GM12878 (cell line): ENCODE results near the gene PGR. TPM values are rescaled to one million over a fixed set of nuclear protein-coding genes. Genes with fewer than 3 reads are reported as not detected.

ENCODE experiments used
- ATAC-seq: fragments of 200-7000 bp; cut with Tn5 transposase; 3 replicates; pipeline ENCODE4 v1.9.1; 2020; ENCODE audit warnings: mild to moderate bottlenecking, moderate library complexity
- BruUV-seq: library from RNA; stranded (reverse); fragments of 400-500 nt; replicated peaks from 2 replicates; lab custom pipeline; 2021; lab: Mats Ljungman, UMichigan
- CTCF ChIA-PET: fragments of 300-600 bp; sonication (Branson Sonifier 250); formaldehyde crosslinking; extraction: SDS; loops from one replicate; lab custom pipeline; 2021; ENCODE audit warnings: inconsistent platforms; lab: Yijun Ruan, JAX
- POLR2A ChIA-PET: fragments of 350-600 bp; formaldehyde crosslinking; extraction: SDS; loops from one replicate; lab custom pipeline; 2021; ENCODE audit warnings: inconsistent platforms; lab: Charles Lee
- RAD21 ChIA-PET: fragments of 300-600 bp; sonication (Branson Sonifier 250); formaldehyde crosslinking; loops from one replicate; lab custom pipeline; 2023; ENCODE audit warnings: antibody characterized with exemption; ENCODE audit not compliant: unreplicated experiment; lab: Charles Lee
- SMC1A ChIA-PET: fragments of 300-600 bp; sonication (Branson Sonifier 250); formaldehyde crosslinking; loops from one replicate; lab custom pipeline; 2023; ENCODE audit not compliant: unreplicated experiment, uncharacterized antibody; lab: Charles Lee
- DNase-seq: peaks from one replicate; pipeline ENCODE4 v3.0.0-alpha.2; 2011; ENCODE audit warnings: low read depth, low spot score
- FAIRE-seq: peaks from 3 replicates; lab custom pipeline; 2011; peaks lifted over from hg19 to GRCh38; lab: Jason Lieb, UNC
- H2AFZ ChIP-seq: 2 replicates; pipeline ENCODE4 v1.6.0; 2011; ENCODE audit warnings: low read depth, low read length, control low read depth; ENCODE audit not compliant: control insufficient read depth
- H3K27ac ChIP-seq: 2 replicates; pipeline ENCODE4 v1.5.1; 2011; ENCODE audit warnings: control low read depth; ENCODE audit not compliant: control insufficient read depth, insufficient read depth
- H3K27me3 ChIP-seq, 2 experiments: replicated peaks in 1 of 2; 2 replicates each; pipeline versions ENCODE4 v1.6.0 to v1.6.1; 2011; ENCODE audit warnings: low read length in 1 of 2; ENCODE audit not compliant: control insufficient read depth in 2 of 2, insufficient read depth in 2 of 2
- H3K36me3 ChIP-seq, 2 experiments: 2 replicates each; pipeline ENCODE4 v1.5.1; 2011; ENCODE audit warnings: low read length in 1 of 2; ENCODE audit not compliant: control insufficient read depth in 2 of 2, insufficient read depth in 2 of 2
- H3K4me1 ChIP-seq: 2 replicates; pipeline ENCODE4 v1.6.1; 2011; ENCODE audit warnings: mild to moderate bottlenecking, low read length, moderate library complexity, mixed read lengths; ENCODE audit not compliant: control insufficient read depth, insufficient read depth
- H3K4me2 ChIP-seq: 2 replicates; pipeline ENCODE4 v1.6.0; 2011; ENCODE audit warnings: control low read depth; ENCODE audit not compliant: control insufficient read depth, insufficient read depth
- H3K4me3 ChIP-seq: fragments of 200-600 bp; sonication (generic); 2 replicates; pipeline ENCODE4 v1.5.1; 2016
- H3K79me2 ChIP-seq: 2 replicates; pipeline ENCODE4 v1.6.0; 2011; ENCODE audit warnings: low read length; ENCODE audit not compliant: control insufficient read depth, insufficient read depth
- H3K9ac ChIP-seq: 2 replicates; pipeline ENCODE4 v1.8.0; 2011; ENCODE audit warnings: low read length, control low read depth, mixed read lengths; ENCODE audit not compliant: control insufficient read depth, insufficient read depth
- H3K9me3 ChIP-seq: replicated peaks from 3 replicates; pipeline ENCODE4 v1.5.1; 2011; ENCODE audit warnings: mild to moderate bottlenecking, low read length; ENCODE audit not compliant: control insufficient read depth, insufficient read depth
- H4K20me1 ChIP-seq: 2 replicates; pipeline ENCODE4 v1.6.0; 2011; ENCODE audit not compliant: control insufficient read depth, insufficient read depth
- ATF7 ChIP-seq: fragments of 450-650 bp; IDR thresholded peaks from 2 replicates; pipeline ENCODE4 v1.6.1; 2016; ENCODE audit warnings: low read depth, mild to moderate bottlenecking
- BRCA1 ChIP-seq: IDR thresholded peaks from 2 replicates; pipeline ENCODE4 v1.6.1; 2011; ENCODE audit warnings: low read depth, low read length, improper control_type of control experiment
- EP300 ChIP-seq, 2 experiments: fragments of 150-350 bp in 1 of 2; IDR thresholded peaks; 2 replicates each; pipeline ENCODE4 v1.6.1; 2011 to 2012; ENCODE audit warnings: low read depth in 2 of 2, low read length in 2 of 2, borderline replicate concordance in 1 of 2, improper control_type of control experiment in 1 of 2, inconsistent platforms in 1 of 2; ENCODE audit not compliant: control insufficient read depth in 1 of 2
- GABPA ChIP-seq: IDR thresholded peaks from 2 replicates; pipeline ENCODE4 v1.6.1; 2014; ENCODE audit warnings: antibody characterized with exemption, low read depth, mild to moderate bottlenecking, inconsistent platforms
- HDGF ChIP-seq: fragments of 450-650 bp; IDR thresholded peaks from 2 replicates; pipeline ENCODE4 v1.6.1; 2016; ENCODE audit warnings: antibody characterized with exemption
- JUND ChIP-seq: IDR thresholded peaks from 2 replicates; pipeline ENCODE4 v1.6.1; 2012; ENCODE audit warnings: low read depth, mild to moderate bottlenecking, low read length, improper control_type of control experiment, moderate library complexity
- MTA3 ChIP-seq: IDR thresholded peaks from 2 replicates; pipeline ENCODE4 v1.6.1; 2012; ENCODE audit warnings: low read length, inconsistent platforms, borderline replicate concordance
- MXI1 ChIP-seq: fragments of 150-350 bp; IDR thresholded peaks from 2 replicates; pipeline ENCODE4 v1.6.1; 2011; ENCODE audit warnings: low read depth, mild to moderate bottlenecking, inconsistent platforms, low read length, improper control_type of control experiment
- NFYA ChIP-seq: IDR thresholded peaks from 2 replicates; pipeline ENCODE4 v1.6.1; 2011; ENCODE audit warnings: low read depth, mild to moderate bottlenecking, low read length, improper control_type of control experiment, borderline replicate concordance
- POU2F2 ChIP-seq: IDR thresholded peaks from 3 replicates; pipeline ENCODE4 v1.6.1; 2011; ENCODE audit warnings: low read depth, mild to moderate bottlenecking, low read length, borderline replicate concordance
- RAD51 ChIP-seq: fragments of 450-650 bp; IDR thresholded peaks from 2 replicates; pipeline ENCODE4 v1.6.1; 2016; ENCODE audit warnings: moderate library complexity, mild to moderate bottlenecking, inconsistent platforms
- RB1 ChIP-seq: fragments of 450-650 bp; formaldehyde crosslinking; IDR thresholded peaks from 2 replicates; pipeline ENCODE4 v1.6.1; 2017; ENCODE audit warnings: mild to moderate bottlenecking, borderline replicate concordance
- RUNX3 ChIP-seq: IDR thresholded peaks from 2 replicates; pipeline ENCODE4 v1.6.1; 2012; ENCODE audit warnings: low read length, inconsistent platforms
- SMC3 ChIP-seq: IDR thresholded peaks from 2 replicates; pipeline ENCODE4 v1.6.1; 2011; ENCODE audit warnings: low read length, improper control_type of control experiment, borderline replicate concordance
- ZNF24 ChIP-seq: fragments of 450-650 bp; IDR thresholded peaks from 2 replicates; pipeline ENCODE4 v1.6.1; 2017; ENCODE audit warnings: antibody characterized with exemption, mild to moderate bottlenecking
- WGBS: methylation state at CpG from one replicate; pipeline ENCODE4 v1.1.6; 2016; ENCODE audit warnings: low lambda C conversion rate; ENCODE audit not compliant: insufficient replicate concordance, insufficient coverage; ENCODE audit errors: missing lambda C conversion rate; 5-methylcytosine and 5-hydroxymethylcytosine counted together
- in situ Hi-C: fragments of 300-500 bp; cut with MboI; formaldehyde crosslinking; loops from 9 replicates; pipeline ENCODE4 v1.14.3; 2018; ENCODE audit warnings: mixed read lengths
- intact Hi-C: fragments of 100-400 bp; cut with micrococcal nuclease; formaldehyde crosslinking; loops from one replicate; pipeline ENCODE4 v1.14.2; 2022; ENCODE audit not compliant: unreplicated experiment
- polyA plus RNA-seq, 11 experiments: library from polyadenylated mRNA; depleted of rRNA in 4 of 11; unstranded in 6 of 11; stranded (reverse) in 5 of 11; fragments of >200 nt; fragmentation: Nextera tagmentation in 4 of 11; fragmentation: Illumina TruSeq in 1 of 11; extraction: Ambion mirVana in 4 of 11; extraction: Trizol in 1 of 11; gene quantifications; 1 replicate in 1 of 11; 2 replicates in 10 of 11; pipeline versions ENCODE4 v1.2.1 to v1.2.3, GENCODE V29; 2011 to 2016; ENCODE audit warnings: inconsistent platforms in 2 of 11, missing spikeins in 2 of 11, low read depth in 1 of 11
- total RNA-seq, 4 experiments: library from RNA; depleted of rRNA in 3 of 4; stranded (reverse); fragments of >200 nt in 3 of 4; fragmentation: Illumina TruSeq in 1 of 4; extraction: Trizol in 1 of 4; gene quantifications; 2 replicates each; pipeline versions ENCODE4 v1.2.1 to v1.2.3, GENCODE V29; 2013 to 2021
- TF ChIP-seq, protein P1 (sequence below): IDR thresholded peaks from 2 replicates; pipeline ENCODE4 v1.6.1; 2012; ENCODE audit warnings: mild to moderate bottlenecking, low read depth, low read length
- TF ChIP-seq, protein P2 (sequence below): fragments of 450-650 bp; formaldehyde crosslinking; IDR thresholded peaks from 2 replicates; pipeline ENCODE4 v1.5.0; 2022; ENCODE audit warnings: mild to moderate bottlenecking, missing genetic modification characterization
- TF ChIP-seq, protein P3 (sequence below), 3 experiments: IDR thresholded peaks in 2 of 3; conservative IDR thresholded peaks in 1 of 3; 2 replicates each; pipeline ENCODE4 v1.5.1; 2011; ENCODE audit warnings: low read depth in 3 of 3, low read length in 3 of 3, mild to moderate bottlenecking in 3 of 3, control low read depth in 2 of 3, moderate library complexity in 2 of 3, inconsistent platforms in 1 of 3, mixed read lengths in 1 of 3; ENCODE audit not compliant: control insufficient read depth in 2 of 3, insufficient read depth in 1 of 3; ENCODE audit errors: extremely low read depth in 1 of 3

PGR gene
- total and polyA plus RNA-seq, 10 of the 15 experiments (the other 5 are each of a cell fraction or from before 2014, with no cell fraction given), result 0.01 TPM; not detected in 9

DNA sequence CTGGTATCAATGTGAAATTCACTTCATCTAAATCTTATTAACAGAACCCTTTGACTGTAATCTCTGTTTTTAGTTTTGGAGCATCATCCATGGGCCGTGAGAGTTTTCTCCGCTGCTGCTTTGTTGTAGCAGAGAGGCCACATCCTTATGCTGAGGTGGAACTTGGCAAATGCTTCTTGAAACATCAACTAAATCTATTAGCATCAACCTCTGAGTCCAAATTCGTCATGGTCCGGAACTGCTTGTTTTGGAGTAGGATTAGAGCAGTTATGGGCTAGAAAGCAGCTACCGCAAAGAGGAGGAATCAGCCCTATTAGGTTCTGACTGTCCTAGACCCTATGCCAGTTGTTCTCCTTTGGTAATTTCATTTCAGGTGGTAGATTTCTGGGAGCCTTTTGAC, 117.7 kb downstream of the PGR start:
- BruUV-seq, result no TSS peak
- ChIA-PET RAD21 (no interaction called here), SMC1A (no interaction called here), POLR2A (no interaction called here), CTCF (no interaction called here)
- FAIRE-seq, result no peak
- no peaks in the 10 kb centered on the region for H3K9me3 ChIP-seq
- H3K4me3 ChIP-seq, result no peak overlapping the region
- H3K27me3 ChIP-seq, result no peaks in the 10 kb centered on the region
- no peak overlapping the region for H3K9ac ChIP-seq
- no peaks in the 10 kb centered on the region for H3K79me2 ChIP-seq
- no peaks in the 10 kb centered on the region for H3K36me3 ChIP-seq
- in situ Hi-C loops, result no loop called here
- 47% methylated on average over 5 of the region's 5 CpGs for WGBS
- no peak for DNase-seq
- H3K27ac ChIP-seq, result no peak overlapping the region
- no peak overlapping the region for H3K4me2 ChIP-seq
- no peak overlapping the region for H2AFZ ChIP-seq
- H3K4me1 ChIP-seq, result no peaks in the 10 kb centered on the region
- H4K20me1 ChIP-seq, result no peaks in the 10 kb centered on the region
- intact Hi-C loops, result no loop called here
- no peak for ATAC-seq
- TF ChIP-seq, protein P1, sequence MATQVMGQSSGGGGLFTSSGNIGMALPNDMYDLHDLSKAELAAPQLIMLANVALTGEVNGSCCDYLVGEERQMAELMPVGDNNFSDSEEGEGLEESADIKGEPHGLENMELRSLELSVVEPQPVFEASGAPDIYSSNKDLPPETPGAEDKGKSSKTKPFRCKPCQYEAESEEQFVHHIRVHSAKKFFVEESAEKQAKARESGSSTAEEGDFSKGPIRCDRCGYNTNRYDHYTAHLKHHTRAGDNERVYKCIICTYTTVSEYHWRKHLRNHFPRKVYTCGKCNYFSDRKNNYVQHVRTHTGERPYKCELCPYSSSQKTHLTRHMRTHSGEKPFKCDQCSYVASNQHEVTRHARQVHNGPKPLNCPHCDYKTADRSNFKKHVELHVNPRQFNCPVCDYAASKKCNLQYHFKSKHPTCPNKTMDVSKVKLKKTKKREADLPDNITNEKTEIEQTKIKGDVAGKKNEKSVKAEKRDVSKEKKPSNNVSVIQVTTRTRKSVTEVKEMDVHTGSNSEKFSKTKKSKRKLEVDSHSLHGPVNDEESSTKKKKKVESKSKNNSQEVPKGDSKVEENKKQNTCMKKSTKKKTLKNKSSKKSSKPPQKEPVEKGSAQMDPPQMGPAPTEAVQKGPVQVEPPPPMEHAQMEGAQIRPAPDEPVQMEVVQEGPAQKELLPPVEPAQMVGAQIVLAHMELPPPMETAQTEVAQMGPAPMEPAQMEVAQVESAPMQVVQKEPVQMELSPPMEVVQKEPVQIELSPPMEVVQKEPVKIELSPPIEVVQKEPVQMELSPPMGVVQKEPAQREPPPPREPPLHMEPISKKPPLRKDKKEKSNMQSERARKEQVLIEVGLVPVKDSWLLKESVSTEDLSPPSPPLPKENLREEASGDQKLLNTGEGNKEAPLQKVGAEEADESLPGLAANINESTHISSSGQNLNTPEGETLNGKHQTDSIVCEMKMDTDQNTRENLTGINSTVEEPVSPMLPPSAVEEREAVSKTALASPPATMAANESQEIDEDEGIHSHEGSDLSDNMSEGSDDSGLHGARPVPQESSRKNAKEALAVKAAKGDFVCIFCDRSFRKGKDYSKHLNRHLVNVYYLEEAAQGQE, result no peak
- TF ChIP-seq JUND (no peak), HDGF (no peak), NFYA (no peak), MXI1 (no peak), RAD51 (no peak), MTA3 (no peak), ZNF24 (no peak), SMC3 (no peak), ATF7 (no peak), RB1 (no peak), GABPA (no peak), POU2F2 (no peak), BRCA1 (no peak), EP300 (IDR thresholded peaks at IDR 0.05; ENCODE audit: borderline replicate concordance in 1 of 2, control insufficient read depth in 1 of 2, low read depth in 2 of 2, low read length in 2 of 2) (no peak), RUNX3 (no peak)
- TF ChIP-seq, protein P2, sequence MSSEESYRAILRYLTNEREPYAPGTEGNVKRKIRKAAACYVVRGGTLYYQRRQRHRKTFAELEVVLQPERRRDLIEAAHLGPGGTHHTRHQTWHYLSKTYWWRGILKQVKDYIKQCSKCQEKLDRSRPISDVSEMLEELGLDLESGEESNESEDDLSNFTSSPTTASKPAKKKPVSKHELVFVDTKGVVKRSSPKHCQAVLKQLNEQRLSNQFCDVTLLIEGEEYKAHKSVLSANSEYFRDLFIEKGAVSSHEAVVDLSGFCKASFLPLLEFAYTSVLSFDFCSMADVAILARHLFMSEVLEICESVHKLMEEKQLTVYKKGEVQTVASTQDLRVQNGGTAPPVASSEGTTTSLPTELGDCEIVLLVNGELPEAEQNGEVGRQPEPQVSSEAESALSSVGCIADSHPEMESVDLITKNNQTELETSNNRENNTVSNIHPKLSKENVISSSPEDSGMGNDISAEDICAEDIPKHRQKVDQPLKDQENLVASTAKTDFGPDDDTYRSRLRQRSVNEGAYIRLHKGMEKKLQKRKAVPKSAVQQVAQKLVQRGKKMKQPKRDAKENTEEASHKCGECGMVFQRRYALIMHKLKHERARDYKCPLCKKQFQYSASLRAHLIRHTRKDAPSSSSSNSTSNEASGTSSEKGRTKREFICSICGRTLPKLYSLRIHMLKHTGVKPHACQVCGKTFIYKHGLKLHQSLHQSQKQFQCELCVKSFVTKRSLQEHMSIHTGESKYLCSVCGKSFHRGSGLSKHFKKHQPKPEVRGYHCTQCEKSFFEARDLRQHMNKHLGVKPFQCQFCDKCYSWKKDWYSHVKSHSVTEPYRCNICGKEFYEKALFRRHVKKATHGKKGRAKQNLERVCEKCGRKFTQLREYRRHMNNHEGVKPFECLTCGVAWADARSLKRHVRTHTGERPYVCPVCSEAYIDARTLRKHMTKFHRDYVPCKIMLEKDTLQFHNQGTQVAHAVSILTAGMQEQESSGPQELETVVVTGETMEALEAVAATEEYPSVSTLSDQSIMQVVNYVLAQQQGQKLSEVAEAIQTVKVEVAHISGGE (CRISPR knock-in tag), result no peak
- TF ChIP-seq, protein P3, sequence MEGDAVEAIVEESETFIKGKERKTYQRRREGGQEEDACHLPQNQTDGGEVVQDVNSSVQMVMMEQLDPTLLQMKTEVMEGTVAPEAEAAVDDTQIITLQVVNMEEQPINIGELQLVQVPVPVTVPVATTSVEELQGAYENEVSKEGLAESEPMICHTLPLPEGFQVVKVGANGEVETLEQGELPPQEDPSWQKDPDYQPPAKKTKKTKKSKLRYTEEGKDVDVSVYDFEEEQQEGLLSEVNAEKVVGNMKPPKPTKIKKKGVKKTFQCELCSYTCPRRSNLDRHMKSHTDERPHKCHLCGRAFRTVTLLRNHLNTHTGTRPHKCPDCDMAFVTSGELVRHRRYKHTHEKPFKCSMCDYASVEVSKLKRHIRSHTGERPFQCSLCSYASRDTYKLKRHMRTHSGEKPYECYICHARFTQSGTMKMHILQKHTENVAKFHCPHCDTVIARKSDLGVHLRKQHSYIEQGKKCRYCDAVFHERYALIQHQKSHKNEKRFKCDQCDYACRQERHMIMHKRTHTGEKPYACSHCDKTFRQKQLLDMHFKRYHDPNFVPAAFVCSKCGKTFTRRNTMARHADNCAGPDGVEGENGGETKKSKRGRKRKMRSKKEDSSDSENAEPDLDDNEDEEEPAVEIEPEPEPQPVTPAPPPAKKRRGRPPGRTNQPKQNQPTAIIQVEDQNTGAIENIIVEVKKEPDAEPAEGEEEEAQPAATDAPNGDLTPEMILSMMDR (IDR thresholded peaks at IDR 0.05 in 2 of 3, conservative IDR thresholded peaks at IDR 0.05 in 1 of 3; ENCODE audit: control insufficient read depth in 2 of 3, extremely low read depth in 1 of 3, insufficient read depth in 1 of 3, low read depth in 3 of 3, low read length in 3 of 3), result no peak
